SK-N-SH (cell line): ENCODE measurements around the gene PRXL2B. TPM values are rescaled to one million over a fixed set of nuclear protein-coding genes. Genes with fewer than 3 reads are reported as not detected.

ENCODE experiments used
- CTCF ChIA-PET: fragments of 300-600, 350-600 bp; formaldehyde crosslinking; extraction: SDS; loops from one replicate; lab custom pipeline; 2021; lab: Yijun Ruan, JAX
- POLR2A ChIA-PET: fragments of 350-600 bp; sonication (Branson Sonifier 250); formaldehyde crosslinking; extraction: SDS; loops from one replicate; lab custom pipeline; 2020; ENCODE audit warnings: antibody characterized with exemption, inconsistent platforms; lab: Yijun Ruan, JAX
- DNase-seq: peaks from one replicate; pipeline ENCODE4 v3.0.0; 2012
- H2AFZ ChIP-seq: fragments of 200-600 bp; sonication (generic); 2 replicates; pipeline ENCODE4 v1.8.1; 2016; ENCODE audit warnings: antibody characterized with exemption, mild to moderate bottlenecking, low read depth
- H3F3A ChIP-seq: fragments of 200-600 bp; sonication (generic); replicated peaks from 2 replicates; pipeline ENCODE3; 2016; ENCODE audit warnings: antibody characterized with exemption, mild to moderate bottlenecking; ENCODE audit not compliant: insufficient read depth
- H3K27ac ChIP-seq, 2 experiments: fragments of 200-500 bp in 1 of 2; fragments of 200-600 bp in 1 of 2; sonication (Bioruptor generic) in 1 of 2; sonication (generic), shearing (Covaris generic) in 1 of 2; 2 replicates each; pipeline versions ENCODE4 v1.5.1 to v1.6.1; 2014 to 2016; ENCODE audit warnings: low read depth in 2 of 2, inconsistent platforms in 1 of 2, low read length in 1 of 2, mild to moderate bottlenecking in 1 of 2, mixed read lengths in 1 of 2
- H3K27me3 ChIP-seq: fragments of 200-600 bp; sonication (generic), shearing (Covaris generic); 2 replicates; pipeline ENCODE4 v1.6.1; 2016; ENCODE audit warnings: mixed run types; ENCODE audit not compliant: insufficient read depth
- H3K36me3 ChIP-seq, 2 experiments: fragments of 200-500 bp in 1 of 2; fragments of 200-600 bp in 1 of 2; sonication (Bioruptor generic) in 1 of 2; sonication (generic) in 1 of 2; replicated peaks in 1 of 2; 2 replicates each; pipeline versions ENCODE3 to v1.5.1; 2014 to 2016; ENCODE audit warnings: low read length in 1 of 2, mild to moderate bottlenecking in 1 of 2; ENCODE audit not compliant: insufficient read depth in 2 of 2, control insufficient read depth in 1 of 2
- H3K4me1 ChIP-seq, 2 experiments: fragments of 200-500 bp in 1 of 2; fragments of 200-600 bp in 1 of 2; sonication (Bioruptor generic) in 1 of 2; sonication (generic), shearing (Covaris generic) in 1 of 2; 2 replicates each; pipeline versions ENCODE4 v1.5.1 to v1.6.1; 2014 to 2016; ENCODE audit warnings: low read depth in 1 of 2, low read length in 1 of 2, mixed run types in 1 of 2; ENCODE audit not compliant: insufficient read depth in 2 of 2, control insufficient read depth in 1 of 2
- H3K4me2 ChIP-seq: fragments of 200-600 bp; sonication (generic), shearing (Covaris generic); 2 replicates; pipeline ENCODE4 v1.6.1; 2017; ENCODE audit warnings: mixed run types
- H3K4me3 ChIP-seq, 2 experiments: fragments of 200-500 bp in 1 of 2; fragments of 200-600 bp in 1 of 2; sonication (Bioruptor generic) in 1 of 2; sonication (generic), shearing (Covaris generic) in 1 of 2; 2 replicates each; pipeline versions ENCODE4 v1.5.1 to v1.8.1; 2014 to 2016; ENCODE audit warnings: low read depth in 2 of 2, inconsistent platforms in 1 of 2, low read length in 1 of 2, mild to moderate bottlenecking in 1 of 2, mixed read lengths in 1 of 2, moderate library complexity in 1 of 2
- H3K79me2 ChIP-seq: fragments of 200-600 bp; sonication (generic); 2 replicates; pipeline ENCODE4 v1.8.1; 2017; ENCODE audit warnings: mild to moderate bottlenecking; ENCODE audit not compliant: insufficient read depth
- H3K9ac ChIP-seq: fragments of 200-600 bp; sonication (generic); 2 replicates; pipeline ENCODE4 v1.6.1; 2017; ENCODE audit warnings: mixed run types
- H3K9me2 ChIP-seq: fragments of 200-600 bp; sonication (generic); 2 replicates; pipeline ENCODE4 v1.6.1; 2017; ENCODE audit warnings: mixed run types
- H3K9me3 ChIP-seq: fragments of 200-600 bp; sonication (generic); 2 replicates; pipeline ENCODE4 v1.6.1; 2017; ENCODE audit warnings: mixed run types, mild to moderate bottlenecking, moderate library complexity
- H4K20me1 ChIP-seq: fragments of 200-600 bp; sonication (generic); 2 replicates; pipeline ENCODE4 v1.6.1; 2017; ENCODE audit warnings: mild to moderate bottlenecking, mixed run types; ENCODE audit not compliant: insufficient read depth
- CHD2 ChIP-seq: fragments of 150-350 bp; IDR thresholded peaks from 2 replicates; pipeline ENCODE4 v1.6.1; 2018; ENCODE audit warnings: low read length; ENCODE audit not compliant: partially characterized antibody
- CTCF ChIP-seq: fragments of 200-600 bp; sonication (generic); IDR thresholded peaks from 2 replicates; pipeline ENCODE4 v1.6.1; 2017; ENCODE audit warnings: antibody characterized with exemption, mild to moderate bottlenecking, moderate library complexity
- EP300 ChIP-seq, 2 experiments: IDR thresholded peaks; 2 replicates each; pipeline versions ENCODE4 v1.4.0 to v1.6.1; 2012; ENCODE audit warnings: borderline replicate concordance in 1 of 2, low read depth in 1 of 2, low read length in 1 of 2
- EZH2phosphoT487 ChIP-seq: fragments of 200-600 bp; sonication (generic); IDR thresholded peaks from 2 replicates; pipeline ENCODE4 v1.6.1; 2017; ENCODE audit warnings: low read depth, mixed run types, mild to moderate bottlenecking, antibody characterized with exemption, moderate library complexity, borderline replicate concordance
- FOSL2 ChIP-seq: IDR thresholded peaks from 2 replicates; pipeline ENCODE4 v1.4.0; 2012; ENCODE audit warnings: low read depth, mild to moderate bottlenecking, moderate library complexity, borderline replicate concordance
- FOXM1 ChIP-seq: IDR thresholded peaks from 2 replicates; pipeline ENCODE4 v1.4.0; 2012; ENCODE audit warnings: low read depth, mild to moderate bottlenecking
- GABPA ChIP-seq: IDR thresholded peaks from 2 replicates; pipeline ENCODE4 v1.4.0; 2012; ENCODE audit warnings: low read depth, mild to moderate bottlenecking
- NFIC ChIP-seq: IDR thresholded peaks from 2 replicates; pipeline ENCODE4 v1.4.0; 2012; ENCODE audit warnings: borderline replicate concordance
- REST ChIP-seq: IDR thresholded peaks from 2 replicates; pipeline ENCODE4 v1.6.1; 2012; ENCODE audit warnings: mild to moderate bottlenecking, low read depth, low read length, moderate library complexity
- SMC3 ChIP-seq: IDR thresholded peaks from 2 replicates; pipeline ENCODE4 v1.6.1; 2012; ENCODE audit warnings: low read depth, low read length, improper control_type of control experiment
- WGBS: methylation state at CpG from one replicate; pipeline ENCODE4 v1.1.6; 2017; ENCODE audit warnings: low lambda C conversion rate; 5-methylcytosine and 5-hydroxymethylcytosine counted together
- polyA plus RNA-seq, 3 experiments: library from polyadenylated mRNA; depleted of rRNA; stranded (reverse); fragments of >200 nt; gene quantifications; 2 replicates each; pipeline ENCODE4 v1.2.3, GENCODE V29; 2012
- TF ChIP-seq, protein P1 (sequence below): fragments of 150-350 bp; IDR thresholded peaks from 2 replicates; pipeline ENCODE4 v1.6.1; 2016; ENCODE audit warnings: mild to moderate bottlenecking, low read depth, low read length
- TF ChIP-seq, protein P2 (sequence below): IDR thresholded peaks from 2 replicates; pipeline ENCODE4 v1.4.0; 2012; ENCODE audit warnings: low read depth

The PRXL2B gene
- polyA plus RNA-seq, 1 of the 3 experiments (the other 2 are of a cell fraction): 33.7 TPM

DNA sequence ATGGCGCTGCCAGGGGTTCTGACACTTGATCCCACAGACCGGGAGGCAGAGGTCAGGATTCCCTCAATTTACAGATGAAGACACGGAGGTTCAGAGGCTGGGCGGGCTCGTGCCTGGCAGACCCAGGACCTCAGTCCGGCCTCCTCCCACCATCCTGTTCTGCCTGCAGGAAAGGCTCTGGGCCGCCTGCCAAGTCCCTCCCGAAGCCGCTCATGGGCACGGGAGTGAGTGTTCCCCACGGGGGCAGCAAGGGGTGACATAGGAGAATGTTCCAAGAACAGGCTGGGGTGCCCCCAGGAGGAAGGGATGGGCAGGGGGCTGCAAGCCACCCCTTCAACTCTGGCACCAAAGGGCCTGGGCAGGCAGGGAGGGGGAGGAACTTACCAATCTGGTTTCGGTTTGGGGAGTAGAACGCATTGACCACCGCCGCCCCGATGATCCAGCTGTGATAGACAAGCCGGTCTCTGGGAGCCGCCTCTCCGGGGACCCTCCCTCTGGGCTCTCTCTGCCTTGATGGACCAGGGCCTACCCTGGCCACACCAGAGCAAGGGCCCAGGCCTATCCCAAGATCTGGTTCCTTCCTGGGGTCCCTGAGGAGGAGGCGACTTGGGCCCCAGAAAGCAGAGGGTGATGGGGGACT is 7.5 kb downstream of the PRXL2B start (continued):
- no peak for TF ChIP-seq NFIC

- no peak overlapping the region for H3K9ac ChIP-seq
- no peaks in the 10 kb centered on the region for H3F3A ChIP-seq
- H2AFZ ChIP-seq: no peak overlapping the region
- H4K20me1 ChIP-seq: no peaks in the 10 kb centered on the region
- TF ChIP-seq EP300 (IDR thresholded peaks at IDR 0.05; ENCODE audit: borderline replicate concordance in 1 of 2, low read depth in 1 of 2, low read length in 1 of 2) (no peak), SMC3 (no peak), FOXM1 (no peak), GABPA (no peak)
- TF ChIP-seq, protein P1, sequence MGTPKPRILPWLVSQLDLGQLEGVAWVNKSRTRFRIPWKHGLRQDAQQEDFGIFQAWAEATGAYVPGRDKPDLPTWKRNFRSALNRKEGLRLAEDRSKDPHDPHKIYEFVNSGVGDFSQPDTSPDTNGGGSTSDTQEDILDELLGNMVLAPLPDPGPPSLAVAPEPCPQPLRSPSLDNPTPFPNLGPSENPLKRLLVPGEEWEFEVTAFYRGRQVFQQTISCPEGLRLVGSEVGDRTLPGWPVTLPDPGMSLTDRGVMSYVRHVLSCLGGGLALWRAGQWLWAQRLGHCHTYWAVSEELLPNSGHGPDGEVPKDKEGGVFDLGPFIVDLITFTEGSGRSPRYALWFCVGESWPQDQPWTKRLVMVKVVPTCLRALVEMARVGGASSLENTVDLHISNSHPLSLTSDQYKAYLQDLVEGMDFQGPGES: no peak
- no peak overlapping the region for H3K27ac ChIP-seq
- peaks cover 0 to 11% of the 10 kb centered on the region in 2 experiments; a peak in 2 of 4 replicates for H3K4me1 ChIP-seq
- no peak for DNase-seq
- no peaks in the 10 kb centered on the region for H3K79me2 ChIP-seq
- ChIA-PET POLR2A (no interaction called here), CTCF (interaction anchor here (1.0 to 1.7 kb wide), 3 partner anchors 9 to 180 kb away, joined by 3 to 5 read pairs (median 3); no protein-coding TSS in a partner anchor)
- 93% methylated on average over 9 of the region's 17 CpGs for WGBS
- peaks cover 0 to 1% of the 10 kb centered on the region in 2 experiments for H3K36me3 ChIP-seq
- no peaks in the 10 kb centered on the region for H3K9me2 ChIP-seq
- no peak overlapping the region for H3K4me2 ChIP-seq
- no peak overlapping the region for H3K4me3 ChIP-seq
- H3K27me3 ChIP-seq: no peaks in the 10 kb centered on the region
- H3K9me3 ChIP-seq: no peaks in the 10 kb centered on the region
Observed at GRCh38 chr1:2594641-2595131, 8.1 kb downstream of the PRXL2B start.

GRCh38 chr1:2595261-2595811 is 8.8 kb downstream of the PRXL2B start:
- no peak overlapping the region for H3K4me3 ChIP-seq
- no peaks in the 10 kb centered on the region for H3K9me3 ChIP-seq
- ChIA-PET CTCF (no interaction called here), POLR2A (no interaction called here)
- no peaks in the 10 kb centered on the region for H3K9me2 ChIP-seq
- H3K9ac ChIP-seq: no peak overlapping the region
- no peaks in the 10 kb centered on the region for H3K79me2 ChIP-seq
- DNase-seq: peak; percentile 28
- H3K4me1 ChIP-seq: peaks cover 0 to 11% of the 10 kb centered on the region in 2 experiments; a peak in 2 of 4 replicates
- no peak overlapping the region for H3K4me2 ChIP-seq
- no peaks in the 10 kb centered on the region for H4K20me1 ChIP-seq
- no peak overlapping the region for H2AFZ ChIP-seq
- H3K36me3 ChIP-seq: no peaks in the 10 kb centered on the region
- 48% methylated on average over 5 of the region's 19 CpGs for whole genome bisulfite sequencing
- H3F3A ChIP-seq: no peaks in the 10 kb centered on the region
- TF ChIP-seq, protein P2, sequence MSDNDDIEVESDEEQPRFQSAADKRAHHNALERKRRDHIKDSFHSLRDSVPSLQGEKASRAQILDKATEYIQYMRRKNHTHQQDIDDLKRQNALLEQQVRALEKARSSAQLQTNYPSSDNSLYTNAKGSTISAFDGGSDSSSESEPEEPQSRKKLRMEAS: no peak
- TF ChIP-seq EZH2phosphoT487 (no peak), REST (no peak), CHD2 (no peak), FOSL2 (no peak), CTCF (no peak)
- TF ChIP-seq, all 33 proteins: peak for 0
- Histone ChIP-seq H3K27ac (no peak overlapping the region), H3K27me3 (no peaks in the 10 kb centered on the region)
